Peyer's patch (tissue), 4 donors: ENCODE results near the gene USP24.

Experiments
- POLR2A ChIP-seq, 2 donors: fragments of 450-650 bp; IDR thresholded peaks; one replicate each; pipeline ENCODE4 v1.5.1; 2017; ENCODE audit warnings: antibody characterized with exemption in 2 of 2, mild to moderate bottlenecking in 2 of 2, moderate library complexity in 2 of 2
- TF ChIP-seq, protein P1 (sequence below), 6 experiments: fragments of 450-650 bp in 4 of 6; fragments of 200-600 bp in 2 of 6; sonication (generic) in 1 of 6; IDR thresholded peaks; one replicate each; pipeline ENCODE4 v1.5.1; 2017 to 2019; ENCODE audit warnings: antibody characterized with exemption in 6 of 6, mild to moderate bottlenecking in 3 of 6, moderate library complexity in 1 of 6

DNA sequence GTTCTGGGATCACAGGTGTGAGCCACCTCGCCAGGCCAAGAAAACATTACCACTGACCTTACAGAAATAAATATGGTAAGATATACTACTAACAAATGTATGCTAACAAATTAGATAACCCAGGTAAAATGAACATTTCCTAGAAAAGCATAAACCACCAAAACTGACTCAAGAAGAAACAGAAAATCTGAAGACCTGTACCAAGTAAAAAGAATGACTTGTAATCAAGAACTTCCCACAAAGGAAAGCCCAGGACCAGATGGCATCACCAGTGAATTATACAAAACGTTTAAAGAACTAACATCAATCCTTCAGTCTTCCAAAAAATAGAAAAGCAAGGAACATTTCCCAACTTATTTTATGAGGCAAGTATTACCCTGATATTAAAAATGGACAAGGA, 29.3 kb downstream of the USP24 start:
- TF ChIP-seq, protein P1, sequence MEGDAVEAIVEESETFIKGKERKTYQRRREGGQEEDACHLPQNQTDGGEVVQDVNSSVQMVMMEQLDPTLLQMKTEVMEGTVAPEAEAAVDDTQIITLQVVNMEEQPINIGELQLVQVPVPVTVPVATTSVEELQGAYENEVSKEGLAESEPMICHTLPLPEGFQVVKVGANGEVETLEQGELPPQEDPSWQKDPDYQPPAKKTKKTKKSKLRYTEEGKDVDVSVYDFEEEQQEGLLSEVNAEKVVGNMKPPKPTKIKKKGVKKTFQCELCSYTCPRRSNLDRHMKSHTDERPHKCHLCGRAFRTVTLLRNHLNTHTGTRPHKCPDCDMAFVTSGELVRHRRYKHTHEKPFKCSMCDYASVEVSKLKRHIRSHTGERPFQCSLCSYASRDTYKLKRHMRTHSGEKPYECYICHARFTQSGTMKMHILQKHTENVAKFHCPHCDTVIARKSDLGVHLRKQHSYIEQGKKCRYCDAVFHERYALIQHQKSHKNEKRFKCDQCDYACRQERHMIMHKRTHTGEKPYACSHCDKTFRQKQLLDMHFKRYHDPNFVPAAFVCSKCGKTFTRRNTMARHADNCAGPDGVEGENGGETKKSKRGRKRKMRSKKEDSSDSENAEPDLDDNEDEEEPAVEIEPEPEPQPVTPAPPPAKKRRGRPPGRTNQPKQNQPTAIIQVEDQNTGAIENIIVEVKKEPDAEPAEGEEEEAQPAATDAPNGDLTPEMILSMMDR (IDR thresholded peaks at IDR 0.05): no peak
- no peak for TF ChIP-seq POLR2A (IDR thresholded peaks at IDR 0.05)
